ENCODE measurements around the gene DOCK3.
"Not testable (repeated sequence)": the region's sequence is repeated elsewhere in the genome, so short reads cannot be mapped to it uniquely, and the experiment has no call there.

DOCK3 gene

DNA sequence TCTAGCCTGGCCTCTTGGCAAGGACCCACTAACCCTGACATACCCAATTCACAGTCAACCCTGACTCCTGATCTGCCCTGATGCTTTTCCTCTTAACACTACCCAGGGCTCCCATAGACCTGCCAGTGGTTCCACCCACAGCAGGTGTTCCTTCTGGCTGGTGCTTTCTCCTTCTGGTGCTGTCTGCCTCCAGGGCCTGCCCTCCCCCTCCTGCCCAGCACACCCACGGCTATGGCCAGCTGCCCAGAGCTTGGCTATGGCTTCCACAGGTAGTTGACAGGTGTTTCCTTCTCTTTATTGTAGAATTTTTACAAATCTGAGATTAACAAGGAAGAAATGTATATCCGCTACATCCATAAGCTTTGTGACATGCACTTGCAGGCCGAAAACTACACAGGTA lies 663.9 kb downstream of the DOCK3 start:
- DNase-seq, result no peak

DNA sequence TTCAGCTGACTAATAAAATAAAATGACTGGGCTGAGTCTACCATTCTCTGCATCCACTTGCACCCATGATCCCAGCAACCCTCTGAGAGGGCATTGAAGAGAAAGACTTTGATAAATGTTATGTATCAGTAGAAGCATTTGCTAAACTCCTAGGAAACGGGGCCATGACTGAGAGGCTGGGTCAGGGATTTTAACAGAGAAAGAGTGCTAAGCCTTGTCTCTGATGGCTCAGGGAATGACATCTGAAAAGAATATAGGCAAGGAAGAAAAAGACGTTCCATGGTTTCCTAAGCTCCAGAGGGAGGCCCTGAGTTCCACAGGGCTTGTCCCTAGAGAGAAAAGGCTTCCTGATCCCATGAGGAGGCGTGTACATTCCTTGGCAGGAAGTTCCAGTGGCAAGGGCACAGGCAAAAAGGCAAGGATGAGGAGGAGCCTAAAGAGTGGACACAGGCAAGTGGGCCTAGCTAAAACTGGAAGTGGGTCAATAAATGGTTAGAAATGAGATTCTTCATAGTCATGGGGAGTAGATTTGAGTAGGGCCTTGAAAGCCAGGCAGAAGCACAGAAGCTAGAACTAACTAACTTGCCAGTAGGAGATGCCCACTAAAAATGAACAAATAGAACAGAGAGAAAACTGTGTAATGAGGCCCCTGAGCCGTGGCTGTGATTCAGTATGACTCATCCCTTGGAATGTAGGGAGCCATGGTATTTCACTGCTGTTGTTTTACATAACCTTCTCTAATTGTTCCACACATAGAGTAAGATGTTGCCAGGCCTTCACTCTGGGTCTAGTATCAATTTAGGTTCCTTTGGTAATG lies 665.5 kb downstream of the DOCK3 start:
- DNase-seq, result no peak

DNA sequence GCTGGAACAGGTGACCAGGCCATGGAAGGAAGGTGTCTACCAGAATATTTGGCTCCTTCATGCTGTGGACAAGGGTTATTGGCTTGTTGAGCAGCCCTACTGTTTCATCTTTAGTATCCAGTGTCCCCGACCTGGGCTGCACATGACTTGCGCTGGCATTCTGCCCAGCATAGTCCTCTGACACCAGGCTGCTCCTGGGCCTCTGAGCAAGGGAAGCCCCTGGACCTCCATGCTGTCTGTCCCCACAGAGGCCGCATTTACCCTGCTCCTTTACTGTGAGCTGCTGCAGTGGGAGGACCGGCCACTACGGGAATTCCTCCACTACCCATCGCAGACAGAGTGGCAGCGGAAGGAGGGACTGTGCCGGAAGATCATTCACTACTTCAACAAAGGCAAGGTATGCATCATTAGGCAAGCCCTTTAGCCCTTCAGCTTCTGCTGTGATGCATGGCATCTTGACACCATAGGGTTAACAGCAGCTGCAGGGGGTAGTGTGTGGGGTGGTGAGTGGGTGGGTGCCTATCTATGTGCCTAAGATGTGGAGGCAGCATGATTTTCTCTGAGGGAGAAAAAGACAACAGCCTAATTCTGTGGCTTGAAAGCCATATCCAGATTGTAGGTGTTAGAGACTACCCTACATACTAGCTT lies 666.4 kb downstream of the DOCK3 start:
- DNase-seq, result no peak

DNA sequence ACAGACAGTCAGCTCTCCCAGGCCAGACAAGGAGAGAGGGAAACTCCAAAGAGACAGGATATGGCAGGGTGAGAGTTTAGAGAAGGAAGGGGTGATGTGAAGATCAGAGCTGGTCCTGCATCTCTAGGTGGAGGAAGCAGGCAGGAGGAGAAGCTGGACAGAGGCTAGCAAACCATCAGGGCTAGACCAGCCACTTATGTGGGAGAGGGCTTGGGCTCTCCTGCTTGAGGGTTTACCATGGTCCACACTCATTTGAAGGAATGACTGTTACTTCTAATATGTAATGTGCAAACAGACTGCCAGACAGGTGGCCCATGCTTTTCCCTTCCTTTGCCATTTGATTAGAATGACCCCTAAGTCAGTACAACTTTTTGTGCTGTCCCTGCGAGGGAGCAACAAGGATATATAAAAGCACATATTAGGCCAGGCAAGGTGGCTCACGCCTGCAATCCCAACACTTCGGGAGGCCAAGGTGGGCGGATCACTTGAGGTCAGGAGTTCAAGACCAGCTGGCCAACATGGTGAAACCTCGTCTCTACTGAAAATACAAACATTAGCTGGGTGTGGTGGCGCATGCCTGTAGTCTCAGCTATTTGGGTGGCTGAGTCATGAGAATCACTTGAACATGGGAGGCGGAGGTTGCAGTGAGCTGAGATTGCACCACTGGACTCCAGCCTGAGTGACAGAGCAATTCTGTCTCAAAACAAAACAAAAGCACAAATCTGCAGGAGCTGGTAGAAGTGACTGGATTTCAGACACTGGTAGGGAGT lies 669.4 kb downstream of the DOCK3 start:
- no peak for DNase-seq

DNA sequence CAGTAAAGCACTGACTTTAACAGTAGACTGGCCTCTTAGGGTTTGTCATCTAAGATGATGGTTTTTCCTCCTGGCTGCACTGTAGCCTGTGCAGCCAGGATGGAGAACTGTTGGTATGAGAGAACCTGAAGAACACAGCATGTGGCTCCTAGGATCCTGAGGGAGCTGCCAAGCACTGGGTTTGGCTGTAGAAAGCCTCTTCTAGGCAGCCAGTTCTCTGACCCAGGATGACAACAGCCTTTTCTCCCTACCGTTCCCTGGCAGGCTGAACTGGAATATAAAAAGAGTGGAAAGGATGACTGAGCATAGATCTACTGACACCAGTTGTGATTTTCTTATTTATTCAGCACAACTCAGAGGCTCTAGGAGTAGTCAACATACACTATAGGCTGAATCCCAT lies 676.0 kb downstream of the DOCK3 start:
- DNase-seq, result no peak

DNA sequence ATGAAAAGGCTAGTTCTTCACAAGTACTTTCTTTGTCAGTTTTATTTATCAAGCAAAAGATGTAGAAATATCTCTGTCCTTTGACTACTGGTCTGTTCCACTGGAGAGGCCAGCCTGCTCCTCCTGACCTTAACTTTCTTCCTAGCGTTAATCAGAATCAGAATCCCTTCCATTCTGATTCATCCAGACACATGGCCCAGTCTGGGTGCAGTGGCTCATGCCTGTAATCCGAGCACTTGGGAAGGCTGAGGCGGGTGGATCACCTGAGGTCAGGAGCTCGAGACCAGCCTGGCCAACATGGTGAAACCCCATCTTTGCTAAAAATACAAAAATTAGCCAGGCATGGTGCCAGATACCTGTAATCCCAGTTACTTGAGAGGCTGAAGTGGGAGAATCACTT lies 678.4 kb downstream of the DOCK3 start:
- no peak for DNase-seq

DNA sequence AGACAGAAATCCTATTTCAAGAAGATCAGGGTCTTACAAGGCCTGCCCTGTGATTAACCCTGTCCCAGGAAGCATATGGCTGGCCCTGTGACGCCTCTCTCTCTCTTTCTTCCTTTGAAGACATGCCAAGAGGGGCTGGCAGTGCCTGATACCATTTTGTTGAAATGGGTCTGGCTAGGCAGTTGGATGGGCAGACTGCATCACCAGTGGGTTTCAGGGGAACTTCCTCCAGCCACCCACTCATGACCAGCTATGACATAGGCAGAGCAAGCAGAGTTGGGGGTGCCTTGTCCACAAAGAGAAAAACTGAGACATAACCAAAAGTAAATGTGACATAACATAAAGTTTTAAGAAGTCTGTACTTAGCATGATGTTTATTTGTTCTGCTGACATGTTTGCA lies 679.0 kb downstream of the DOCK3 start:
- DNase-seq, result no peak

DNA sequence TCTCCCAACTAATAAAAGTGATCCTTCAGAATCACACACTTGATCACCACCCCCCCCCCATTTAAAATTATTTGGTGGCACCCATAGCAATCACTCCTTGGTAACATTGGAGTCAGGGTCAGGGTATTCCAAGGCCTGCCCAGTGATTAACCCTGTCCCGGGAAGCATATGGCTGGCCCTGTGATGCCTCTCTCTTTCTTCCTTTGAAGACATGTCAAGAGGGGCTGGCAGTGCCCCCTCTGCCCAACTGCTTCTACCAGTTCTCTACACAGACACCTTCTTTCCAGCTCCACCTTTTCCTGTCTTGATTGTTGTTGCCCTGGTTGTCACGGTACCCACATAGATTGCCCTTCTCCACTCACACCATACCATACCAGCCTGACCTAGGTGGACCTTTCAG lies 679.4 kb downstream of the DOCK3 start:
- no peak for DNase-seq

DNA sequence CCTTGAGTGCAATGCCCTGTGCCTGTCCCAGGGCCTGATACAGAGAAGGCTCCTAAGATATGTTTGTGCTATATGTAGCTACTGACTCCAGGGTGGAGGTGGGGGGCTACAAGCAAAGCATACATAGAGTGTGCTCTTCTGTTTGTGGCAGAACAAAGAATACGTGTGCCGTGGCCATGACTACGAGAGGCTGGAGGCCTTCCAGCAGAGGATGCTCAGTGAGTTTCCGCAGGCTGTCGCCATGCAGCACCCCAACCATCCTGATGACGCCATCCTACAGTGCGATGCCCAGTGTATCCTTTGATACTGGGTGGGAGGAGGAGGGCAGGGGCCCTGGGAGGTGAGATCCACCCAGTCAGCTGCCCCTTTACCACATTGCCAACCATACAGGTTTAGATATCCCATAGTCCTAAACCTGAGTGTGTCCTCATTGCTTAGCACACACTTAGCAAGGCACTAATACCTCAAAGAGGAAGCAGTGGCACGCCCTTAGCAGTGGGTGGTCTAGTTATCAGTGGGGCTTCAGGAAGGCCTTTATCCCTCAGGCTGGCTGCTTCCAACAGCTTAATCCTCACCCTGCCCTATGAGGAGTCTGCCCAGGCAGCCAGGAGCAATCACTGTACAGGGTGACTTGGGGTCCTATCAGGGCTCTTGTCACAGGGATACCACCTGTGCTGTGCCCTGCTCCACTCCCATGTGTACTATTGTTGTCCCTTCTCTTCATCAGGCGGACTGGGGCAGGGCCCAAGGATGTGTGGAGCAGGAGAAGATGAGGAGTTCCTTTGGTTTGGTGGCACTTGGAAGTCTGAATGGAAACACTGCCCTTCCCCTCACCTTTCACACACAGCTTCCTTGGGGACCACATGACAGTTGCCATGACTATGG lies 680.2 kb downstream of the DOCK3 start:
- DNase-seq, result no peak

DNA sequence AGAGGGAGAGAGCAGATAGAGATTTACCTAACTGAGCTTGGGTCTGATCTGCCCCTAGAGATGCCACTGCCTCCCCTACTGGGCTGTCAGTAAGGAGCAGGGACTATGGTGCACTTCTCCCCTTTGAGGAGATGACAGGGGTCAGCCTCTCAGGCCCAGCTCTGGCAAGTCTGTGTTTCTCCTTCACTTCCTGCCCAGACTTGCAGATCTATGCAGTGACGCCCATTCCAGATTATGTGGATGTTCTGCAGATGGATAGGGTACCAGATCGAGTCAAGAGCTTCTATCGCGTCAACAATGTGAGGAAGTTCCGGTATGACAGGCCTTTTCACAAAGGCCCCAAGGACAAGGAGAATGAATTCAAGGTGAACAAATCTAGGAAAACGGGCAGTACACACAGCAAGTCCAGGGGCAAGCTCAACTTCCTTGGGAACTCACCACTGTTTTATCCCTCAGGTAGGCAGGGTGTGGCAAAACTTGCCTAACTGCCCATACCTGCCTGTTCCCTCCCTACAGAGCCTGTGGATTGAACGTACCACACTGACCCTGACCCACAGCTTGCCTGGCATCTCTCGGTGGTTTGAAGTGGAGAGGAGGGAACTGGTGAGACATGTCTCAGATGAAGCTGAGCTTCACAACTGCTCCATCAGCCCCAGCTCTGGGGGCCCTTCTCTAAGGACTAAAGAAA lies 681.3 kb downstream of the DOCK3 start:
- no peak for DNase-seq

DNA sequence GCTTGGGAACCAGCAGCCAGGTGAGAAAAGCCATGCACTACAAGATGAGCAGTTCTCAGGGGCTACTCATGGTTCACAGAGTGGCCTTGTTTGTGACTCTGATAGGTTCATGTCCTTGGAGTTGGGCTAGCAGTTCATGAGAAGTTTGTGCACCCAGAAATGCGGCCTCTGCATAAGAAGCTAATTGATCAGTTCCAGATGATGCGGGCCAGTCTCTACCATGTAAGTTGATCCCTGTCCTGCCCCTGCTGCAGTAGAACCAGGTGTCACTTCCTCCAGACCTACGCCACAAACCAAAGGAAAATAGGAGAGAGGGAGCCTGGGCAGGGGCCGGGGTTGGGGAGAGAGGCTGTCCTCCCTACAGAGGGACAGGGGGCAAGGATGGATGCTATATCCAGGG lies 683.1 kb downstream of the DOCK3 start:
- DNase-seq, result no peak

DNA sequence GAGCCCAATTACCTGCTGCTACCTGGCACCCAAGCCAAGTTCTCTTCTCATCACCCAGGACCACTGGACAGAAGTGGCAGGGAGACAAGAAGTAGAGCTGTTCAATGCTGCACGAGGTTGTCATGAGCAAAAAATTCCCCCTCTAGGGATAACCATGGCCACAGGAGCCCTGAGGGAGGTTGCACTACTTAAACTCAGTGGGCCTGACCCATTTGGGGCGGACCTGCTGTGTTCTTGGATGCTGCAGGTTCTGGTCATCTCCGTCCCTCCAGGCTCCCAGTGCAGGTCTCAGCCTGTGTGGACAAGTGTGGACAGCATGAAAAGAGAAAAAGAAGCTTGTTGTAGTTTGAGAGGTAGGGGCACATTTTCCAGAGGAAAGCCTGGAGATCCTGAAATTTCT lies 684.3 kb downstream of the DOCK3 start:
- no peak for DNase-seq

DNA sequence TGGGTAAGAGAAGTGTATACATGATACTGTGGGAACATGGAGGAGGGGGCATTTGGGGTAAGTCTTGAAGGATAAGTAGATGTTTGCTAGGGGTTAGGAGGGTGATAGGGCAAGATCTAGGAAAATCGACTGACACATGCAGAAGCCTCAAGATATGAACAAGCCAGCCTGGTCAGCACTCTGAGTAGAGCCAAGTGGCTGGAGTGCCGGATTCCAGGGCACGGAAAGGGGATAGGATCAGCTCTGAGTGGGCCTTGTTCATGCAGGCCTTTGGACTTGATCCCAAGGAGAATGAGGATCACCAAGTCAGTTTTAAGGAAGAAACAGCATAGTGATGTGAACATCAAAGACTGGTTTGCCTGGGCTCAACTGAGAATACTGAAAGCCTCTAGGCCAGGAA lies 686.1 kb downstream of the DOCK3 start:
- no peak for DNase-seq

DNA sequence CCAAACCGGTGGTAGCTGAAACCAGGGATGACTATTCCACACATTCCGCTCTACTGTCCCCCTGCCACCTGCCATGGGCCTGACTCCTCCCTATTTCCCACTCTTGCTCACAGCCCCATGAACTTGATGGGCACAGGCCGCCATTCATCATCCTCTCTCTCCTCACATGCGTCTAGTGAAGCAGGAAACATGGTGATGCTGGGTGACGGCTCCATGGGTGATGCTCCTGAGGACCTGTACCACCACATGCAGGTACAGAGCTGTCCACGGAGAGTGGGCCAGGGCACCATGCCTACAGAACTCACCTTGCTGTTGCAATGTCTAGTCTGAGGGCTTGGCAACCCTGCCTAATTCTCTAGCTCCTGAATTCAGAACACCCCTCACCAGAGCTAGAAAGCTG lies 687.0 kb downstream of the DOCK3 start:
- DNase-seq, result no peak

DNA sequence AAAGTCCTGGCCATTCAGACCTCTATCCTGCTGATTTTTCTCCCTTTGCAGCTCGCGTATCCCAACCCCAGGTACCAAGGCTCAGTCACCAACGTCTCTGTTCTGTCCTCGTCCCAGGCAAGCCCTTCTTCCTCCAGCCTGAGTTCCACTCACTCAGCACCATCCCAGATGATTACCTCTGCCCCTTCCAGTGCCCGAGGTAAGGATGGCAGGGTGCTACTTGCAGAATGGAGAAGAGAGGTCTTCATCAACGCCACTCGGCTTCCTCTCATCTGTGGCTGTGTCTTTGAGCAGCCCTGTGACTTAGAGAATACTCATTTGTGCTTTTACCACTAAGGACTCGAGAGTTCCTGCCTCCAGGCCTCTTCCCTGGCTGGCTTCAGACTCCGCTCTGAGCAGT lies 687.7 kb downstream of the DOCK3 start:
- no peak for DNase-seq

DNA sequence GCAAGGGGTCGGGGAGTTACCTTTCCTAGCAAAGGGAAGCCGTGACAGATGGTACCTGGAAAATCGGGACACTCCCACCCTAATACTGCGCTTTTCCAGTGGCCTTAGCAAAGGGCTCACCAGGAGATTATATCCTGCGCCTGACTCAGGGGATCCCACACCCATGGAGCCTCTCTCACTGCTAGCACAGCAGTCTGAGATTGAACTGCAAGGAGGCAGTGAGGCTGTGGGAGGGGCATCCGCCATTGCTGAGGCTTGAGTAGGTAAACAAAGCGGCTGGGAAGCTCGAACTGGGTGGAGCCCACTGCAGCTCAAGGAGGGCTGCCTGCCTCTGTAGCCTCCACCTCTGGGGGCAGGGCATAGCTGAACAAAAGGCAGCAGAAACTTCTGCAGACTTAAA lies 693.5 kb downstream of the DOCK3 start:
- not testable (repeated sequence) for DNase-seq

DNA sequence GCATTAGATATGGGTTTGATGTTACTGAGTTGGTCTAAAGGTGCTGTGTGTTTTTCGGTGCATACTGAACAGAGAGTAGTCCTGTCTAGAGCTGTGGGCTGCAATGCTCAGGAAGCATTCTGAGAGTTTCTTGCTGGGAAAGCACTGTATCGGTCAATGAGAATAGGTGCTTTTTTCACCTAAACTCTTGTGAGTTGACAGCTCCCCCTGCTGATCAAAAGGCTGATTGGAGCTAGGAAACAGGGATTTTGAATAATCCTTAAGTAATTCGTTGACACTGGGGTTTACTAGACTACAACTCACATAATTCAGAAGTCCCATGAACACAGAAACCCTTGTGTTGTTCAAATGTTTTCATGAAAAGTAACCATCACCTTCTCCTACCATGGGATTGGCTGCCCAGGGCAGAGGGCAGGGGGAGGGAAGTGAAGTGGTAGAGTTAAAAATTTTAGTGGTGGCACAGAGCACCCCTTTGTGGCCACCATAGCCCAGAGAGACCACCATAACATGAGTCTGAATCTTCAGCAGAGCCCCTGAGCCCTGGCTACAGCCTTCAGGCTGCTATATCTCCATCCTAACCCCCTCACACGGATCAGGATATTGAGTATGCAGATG lies 697.3 kb downstream of the DOCK3 start:
- peak; percentile 11 to 33 for DNase-seq

DNA sequence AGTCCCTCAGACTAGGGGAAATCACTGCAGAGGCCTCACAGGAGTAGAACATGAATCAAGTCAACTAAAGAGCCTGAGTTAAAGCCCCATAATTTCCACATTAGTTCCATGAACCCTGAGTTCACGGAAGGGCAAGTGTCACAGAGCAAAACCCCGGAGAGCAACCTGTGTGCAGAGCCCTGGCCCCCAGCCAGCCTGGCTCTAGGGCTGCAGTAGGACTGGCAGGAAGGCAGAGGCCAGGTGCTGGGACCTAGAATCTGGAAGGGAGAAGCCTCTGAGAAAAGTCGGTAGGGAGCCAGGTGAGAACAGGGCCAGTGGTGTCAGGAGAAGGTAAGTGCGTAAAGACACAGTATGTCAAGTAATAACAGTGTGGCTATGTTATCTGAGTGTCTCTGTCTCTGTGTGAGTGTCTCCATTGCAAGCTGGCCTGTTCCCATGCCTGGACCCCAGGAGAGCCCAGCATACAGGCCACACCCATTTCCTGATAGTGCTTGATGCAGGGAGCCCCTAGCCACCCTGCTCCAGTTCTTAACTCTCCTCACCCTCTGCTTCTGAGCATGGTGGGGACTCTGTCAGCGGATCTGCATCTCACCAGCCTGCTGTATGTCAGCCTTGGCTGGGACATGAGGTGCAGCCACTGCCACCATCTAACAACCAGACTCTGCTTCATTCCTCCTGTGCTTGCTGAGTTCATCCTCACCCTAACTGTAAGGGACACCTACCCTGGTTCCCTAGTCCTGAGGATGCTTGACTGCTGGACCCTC lies 699.1 kb downstream of the DOCK3 start:
- no peak for DNase-seq

DNA sequence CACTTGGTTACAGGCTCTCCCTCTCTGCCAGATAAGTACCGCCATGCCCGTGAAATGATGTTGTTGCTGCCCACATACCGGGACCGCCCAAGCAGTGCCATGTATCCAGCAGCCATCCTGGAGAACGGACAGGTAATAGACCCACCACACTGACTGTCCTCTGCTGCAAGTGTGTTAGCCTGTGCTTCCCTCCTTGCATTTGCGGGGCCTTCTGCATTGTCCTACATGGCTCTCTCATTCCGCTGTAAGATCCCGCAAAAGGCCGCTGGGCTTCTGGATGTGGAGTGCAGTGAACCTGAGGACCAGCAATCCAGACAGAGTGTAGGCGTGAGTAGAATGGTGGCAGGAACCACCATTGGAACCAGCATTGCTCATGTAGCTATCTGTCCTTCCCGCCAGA lies 699.7 kb downstream of the DOCK3 start:
- no peak for DNase-seq

DNA sequence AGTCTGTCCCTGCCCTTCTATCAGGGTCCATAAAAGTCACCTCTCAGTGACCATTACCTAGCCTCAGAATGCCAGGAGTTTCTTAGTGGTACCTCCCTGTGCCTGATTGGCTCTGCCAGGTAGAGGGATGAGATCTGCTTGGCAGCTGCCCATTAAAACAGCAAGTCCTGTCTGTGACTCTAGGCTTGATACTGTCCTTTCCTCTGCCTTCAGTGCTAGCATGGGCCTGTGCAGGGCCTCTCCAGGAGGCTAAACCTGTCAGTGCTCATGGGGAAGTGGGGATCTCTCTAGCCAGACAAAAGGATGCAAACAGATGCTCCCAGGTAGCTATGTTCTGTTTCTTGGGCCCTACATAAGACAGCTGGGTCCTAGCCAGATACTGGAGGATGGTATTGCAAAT lies 700.4 kb downstream of the DOCK3 start:
- DNase-seq, result no peak

DNA sequence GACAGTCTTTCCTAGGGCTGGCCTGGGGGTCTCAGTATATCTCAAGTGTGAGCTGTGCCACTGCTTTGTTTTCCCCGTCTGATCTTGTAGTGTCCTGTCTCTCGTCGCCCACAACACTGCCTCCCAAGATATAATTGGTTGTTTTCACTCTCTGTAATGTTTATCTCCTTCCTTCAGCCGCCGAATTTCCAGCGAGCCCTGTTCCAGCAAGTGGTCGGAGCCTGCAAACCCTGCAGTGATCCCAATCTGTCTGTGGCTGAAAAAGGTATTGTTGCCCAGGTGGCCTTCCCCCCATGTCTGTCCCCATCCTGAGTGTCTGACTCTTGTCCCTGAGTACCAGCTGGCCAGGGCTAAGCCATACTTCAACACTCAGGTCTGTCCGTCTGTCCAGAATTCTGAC lies 700.8 kb downstream of the DOCK3 start:
- DNase-seq, result no peak

Measured in NCI-H1930 (cell line).